ENCODE results near the gene MCC.

The MCC gene

GRCh38 chr5:113217619-113218184, 270.6 kb downstream of the MCC start:
- DNase-seq = no peak

DNA sequence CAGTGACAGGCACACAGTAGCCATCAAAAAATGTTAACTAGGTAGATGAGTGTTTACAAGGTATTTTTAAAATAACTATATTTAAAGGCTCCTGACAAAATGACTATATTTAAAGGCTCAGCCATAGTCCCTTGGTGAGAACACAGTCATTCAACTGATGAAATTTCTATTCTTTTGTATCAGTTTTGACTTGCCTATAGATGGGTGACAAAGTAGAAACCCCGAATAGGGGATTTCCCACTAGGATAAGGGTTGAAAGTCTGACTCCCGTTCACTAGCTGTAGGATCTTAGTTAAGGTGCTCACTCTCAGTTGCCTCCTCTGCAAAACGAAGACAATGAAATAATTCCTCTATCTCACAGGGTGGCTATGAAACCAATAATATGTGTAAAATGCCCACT, 271.7 kb downstream of the MCC start:
- no peak for DNase-seq

DNA sequence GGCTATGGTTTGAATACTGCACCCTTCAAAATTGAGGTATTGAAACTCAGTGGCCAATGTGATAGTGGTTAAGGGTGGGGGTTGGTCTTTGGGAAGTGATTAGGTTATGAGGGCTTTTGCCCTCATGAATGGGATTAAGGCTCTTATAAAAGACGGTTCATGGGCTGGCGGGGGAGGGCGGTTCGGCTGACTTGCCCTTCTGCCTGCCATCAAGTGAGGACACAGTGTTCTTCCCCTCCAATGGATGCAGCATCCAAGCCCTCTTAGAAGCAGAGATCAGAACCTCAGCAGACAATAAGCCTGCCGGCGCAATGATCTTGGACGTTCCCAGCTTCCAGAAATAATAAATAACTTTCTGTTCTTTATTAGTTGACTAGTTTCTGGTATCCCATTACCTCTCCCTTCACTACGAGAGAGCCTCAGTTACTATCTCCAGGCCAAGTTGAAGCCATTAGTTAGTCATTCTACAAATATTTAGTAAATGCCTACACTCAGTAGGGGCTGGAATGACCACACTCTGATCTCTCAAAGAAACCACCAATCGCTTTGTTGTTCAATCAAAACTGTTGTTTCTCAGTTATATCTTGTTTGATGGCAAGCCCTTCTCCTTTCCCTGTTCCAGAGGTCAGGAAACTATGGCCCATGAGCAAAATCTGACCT, 272.7 kb downstream of the MCC start:
- DNase-seq = no peak

- DNase-seq = no peak
Measured at GRCh38 chr5:113214606-113215323, 273.5 kb downstream of the MCC start.

DNA sequence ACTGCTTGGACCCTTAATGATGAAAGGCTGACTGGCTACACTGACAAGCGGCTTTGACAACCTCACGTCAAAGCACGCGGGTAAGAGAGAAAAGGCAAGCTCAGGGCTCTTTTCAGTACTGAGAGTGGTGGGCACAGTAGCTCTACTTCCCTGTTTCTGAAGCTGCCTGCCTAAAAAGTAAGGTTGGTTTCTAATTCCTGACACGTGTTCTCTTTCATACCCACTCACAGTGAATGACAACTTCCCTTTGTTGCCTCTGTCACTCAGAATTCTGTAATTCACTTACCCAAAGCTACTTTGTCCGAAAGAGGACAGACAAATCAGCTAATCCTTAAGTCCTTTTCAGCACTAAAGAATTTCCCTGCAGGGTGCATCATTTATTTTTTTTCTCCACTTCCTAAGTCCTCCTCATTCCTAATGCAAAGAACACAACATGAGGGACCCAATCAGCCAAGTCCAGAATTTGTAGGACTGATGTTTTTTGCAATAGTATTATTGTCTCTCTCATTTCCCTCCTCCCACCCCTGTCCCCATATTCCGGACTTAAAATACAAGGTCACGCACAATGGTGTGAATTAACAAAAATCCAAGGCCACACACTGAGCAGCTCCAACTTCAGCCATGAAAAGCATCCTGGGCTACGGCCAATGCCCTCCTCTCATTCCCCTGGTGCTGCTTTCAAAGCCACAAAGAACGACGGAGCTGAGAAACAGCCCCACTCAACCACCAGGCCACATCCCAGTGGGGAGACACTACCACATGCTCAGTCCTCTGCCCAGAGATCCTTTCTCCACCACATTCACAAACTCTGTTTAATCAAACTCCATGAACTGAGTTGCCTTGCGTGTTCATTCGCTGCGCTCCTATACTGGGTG, 274.5 kb downstream of the MCC start:
- no peak for DNase-seq

- DNase-seq = no peak
Measured at GRCh38 chr5:113212244-113212920, 275.9 kb downstream of the MCC start.

DNA sequence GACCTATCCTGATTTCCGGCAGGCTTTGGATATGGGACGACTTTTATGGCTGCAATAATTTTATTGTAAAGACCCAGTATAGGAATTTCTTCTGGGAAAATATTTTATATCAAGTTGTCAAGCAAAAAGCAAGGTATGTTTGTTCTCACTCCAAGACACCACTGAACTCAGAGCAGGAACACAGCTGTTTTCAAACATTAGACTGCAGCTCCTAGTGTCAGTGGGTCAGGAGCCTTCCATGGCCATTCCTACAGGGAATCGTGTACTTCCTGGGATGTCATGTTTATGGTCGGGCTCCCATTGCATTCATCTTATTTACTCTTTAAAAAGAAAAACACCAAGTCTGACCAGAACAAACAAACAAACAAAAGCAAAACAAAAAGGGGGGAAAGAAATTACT, 278.8 kb downstream of the MCC start:
- no peak for DNase-seq

- DNase-seq = no peak
Measured at GRCh38 chr5:113205807-113206206, 282.4 kb downstream of the MCC start.

GRCh38 chr5:113205323-113205722, 282.9 kb downstream of the MCC start:
- no peak for DNase-seq

DNA sequence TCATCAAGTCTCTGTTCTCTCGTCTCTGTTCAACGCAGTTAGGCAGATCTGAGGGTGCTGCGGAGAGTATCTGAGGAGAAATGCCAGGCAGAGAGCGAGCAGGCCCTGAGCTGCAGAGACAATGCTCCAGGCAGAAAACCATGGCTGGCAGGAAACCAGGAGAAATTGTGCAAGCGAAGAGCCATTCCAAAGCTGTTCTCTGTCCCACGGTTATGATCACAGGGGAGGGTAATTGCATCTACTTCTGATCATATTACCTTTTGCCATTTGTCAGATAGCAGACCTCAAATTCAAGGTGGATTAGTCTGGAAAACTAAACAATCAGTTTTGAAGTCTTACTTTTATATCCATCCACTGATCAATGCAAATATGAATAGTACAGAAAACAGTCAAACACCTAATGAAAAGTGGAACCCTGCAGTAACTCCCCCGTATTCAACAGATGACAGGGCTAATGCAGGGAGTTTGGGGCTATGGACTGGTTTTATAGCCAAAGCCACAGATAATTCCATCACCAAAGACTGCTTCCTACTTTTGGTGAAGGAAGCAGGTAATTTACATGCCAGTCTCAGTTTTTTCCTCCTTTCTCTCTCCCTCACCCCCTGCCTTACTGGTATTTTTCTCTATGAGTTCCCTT, 283.6 kb downstream of the MCC start:
- DNase-seq = no peak

DNA sequence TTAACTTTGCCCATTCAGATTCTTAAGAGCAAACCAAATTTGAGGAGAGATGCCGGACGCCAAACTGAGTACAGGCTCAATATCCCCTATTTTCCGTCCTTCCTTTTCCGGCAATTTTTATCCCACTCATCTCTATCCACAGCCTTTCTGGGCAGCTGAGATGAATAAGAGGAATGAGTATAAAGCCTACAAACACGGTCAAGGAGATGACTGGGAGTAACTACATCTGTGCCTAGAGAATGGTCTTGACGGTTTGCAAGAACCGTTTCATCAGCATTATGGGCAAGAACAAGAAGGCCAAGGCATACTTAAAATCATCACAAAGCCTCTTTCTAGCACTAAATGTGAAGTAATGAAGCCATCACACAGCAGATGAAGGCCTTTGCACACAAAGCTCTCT, 284.3 kb downstream of the MCC start:
- no peak for DNase-seq

DNA sequence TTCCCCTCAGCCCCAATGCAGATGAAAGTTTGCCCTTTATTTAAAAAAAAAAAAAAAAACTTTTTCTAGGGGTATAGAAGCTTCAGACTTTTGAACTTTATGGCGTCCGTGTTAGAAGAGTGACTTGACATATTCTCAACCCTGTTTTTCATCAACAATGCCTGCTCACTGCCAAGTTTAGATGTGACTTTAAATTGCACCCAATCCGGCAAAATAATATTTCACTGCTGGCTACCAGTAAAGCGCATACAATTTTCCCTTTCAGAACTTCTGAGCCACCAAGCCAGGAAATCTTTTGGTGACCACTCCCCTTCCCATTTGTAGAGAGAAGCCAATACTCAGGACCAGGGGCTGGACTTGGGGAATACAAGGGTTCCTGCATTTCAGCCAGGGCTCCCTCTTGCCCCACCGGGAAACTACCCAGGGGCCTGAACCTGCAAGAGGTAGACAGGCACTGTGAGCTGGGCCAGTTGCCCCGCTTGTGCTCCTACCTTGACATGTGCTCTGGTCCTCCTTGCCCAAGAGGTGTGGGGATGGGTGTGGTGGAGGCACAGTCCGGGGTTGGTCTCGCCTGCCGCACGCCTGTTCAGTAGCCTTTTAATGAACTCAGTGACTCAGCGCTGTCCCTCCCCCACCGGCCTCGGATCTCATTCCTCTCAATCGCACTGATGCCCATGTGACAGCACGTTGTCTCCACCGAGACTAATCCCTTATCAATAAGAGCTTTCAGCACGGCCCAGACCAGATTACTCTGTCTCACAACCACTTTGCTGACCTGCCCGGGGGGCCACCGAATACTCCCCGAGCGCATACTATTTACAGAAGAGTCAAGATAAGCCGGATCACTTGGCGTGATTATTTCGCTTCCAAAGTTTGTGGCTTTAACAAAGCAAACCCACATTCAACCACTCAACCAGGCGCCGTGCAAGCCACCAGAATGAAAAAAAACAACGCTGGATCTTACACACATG, 285.2 kb downstream of the MCC start:
- no peak for DNase-seq

DNA sequence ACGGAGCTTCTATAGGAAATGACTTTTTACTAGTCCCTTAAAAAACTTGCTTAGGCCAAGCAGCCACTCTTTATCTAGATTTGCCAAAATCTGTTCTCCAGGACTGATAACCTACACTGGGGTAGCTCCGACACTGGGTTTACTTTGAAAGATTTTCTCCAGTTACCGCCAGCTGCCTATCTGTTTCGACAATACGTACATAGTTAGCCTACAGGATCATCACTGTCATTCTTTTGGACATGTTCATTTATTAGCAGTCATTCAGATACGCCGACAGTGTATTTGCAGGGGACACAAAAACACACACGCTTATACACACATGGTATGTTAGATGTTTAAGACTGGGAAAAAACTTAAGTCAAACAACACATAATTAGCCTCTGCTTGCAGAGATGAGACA, 286.0 kb downstream of the MCC start:
- DNase-seq = no peak

GRCh38 chr5:113201715-113202114, 286.5 kb downstream of the MCC start:
- DNase-seq = no peak

DNA sequence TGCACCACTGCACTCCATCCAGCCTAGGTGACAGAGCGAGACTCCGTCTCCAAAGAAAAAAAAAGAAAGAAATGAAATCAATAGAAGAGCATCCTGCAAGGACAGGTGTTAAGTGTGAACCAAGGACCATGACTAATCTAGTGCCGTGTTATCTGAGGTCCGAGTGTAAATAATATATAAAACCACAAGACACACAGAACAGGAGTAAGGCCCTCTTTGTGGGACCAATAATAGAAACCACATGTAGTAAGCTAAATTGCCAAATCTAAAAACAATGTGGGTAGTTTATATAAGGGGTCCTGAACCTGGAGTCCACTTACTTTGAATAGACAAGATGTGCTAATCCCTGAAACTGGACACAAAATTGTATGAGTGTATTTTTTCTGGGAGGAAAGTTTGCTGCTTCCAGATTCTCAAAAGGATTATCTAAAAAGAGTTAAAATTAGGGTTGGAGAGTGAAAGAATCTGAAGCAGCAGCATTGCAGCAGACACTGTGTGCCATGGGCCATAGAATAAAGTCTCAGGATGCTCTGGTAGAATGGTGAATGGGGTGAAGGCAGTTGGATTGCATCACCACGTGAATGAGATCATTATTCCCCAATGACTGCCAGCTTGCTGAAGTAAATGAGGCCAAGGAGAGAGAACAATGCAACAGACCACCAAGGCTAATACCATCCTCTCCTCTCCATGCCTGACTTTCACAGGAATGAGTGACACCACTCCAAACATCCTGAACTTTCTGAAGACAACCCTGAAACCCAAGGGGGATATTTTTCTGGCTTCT, 288.9 kb downstream of the MCC start:
- DNase-seq = no peak

GRCh38 chr5:113197456-113198200, 290.6 kb downstream of the MCC start:
- no peak for DNase-seq

- no peak for DNase-seq
Measured at GRCh38 chr5:113195771-113196170, 292.5 kb downstream of the MCC start.

- DNase-seq = no peak
Measured at GRCh38 chr5:113195251-113195650, 293.0 kb downstream of the MCC start.

- no peak for DNase-seq
Measured at GRCh38 chr5:113194591-113194990, 293.7 kb downstream of the MCC start.

DNA sequence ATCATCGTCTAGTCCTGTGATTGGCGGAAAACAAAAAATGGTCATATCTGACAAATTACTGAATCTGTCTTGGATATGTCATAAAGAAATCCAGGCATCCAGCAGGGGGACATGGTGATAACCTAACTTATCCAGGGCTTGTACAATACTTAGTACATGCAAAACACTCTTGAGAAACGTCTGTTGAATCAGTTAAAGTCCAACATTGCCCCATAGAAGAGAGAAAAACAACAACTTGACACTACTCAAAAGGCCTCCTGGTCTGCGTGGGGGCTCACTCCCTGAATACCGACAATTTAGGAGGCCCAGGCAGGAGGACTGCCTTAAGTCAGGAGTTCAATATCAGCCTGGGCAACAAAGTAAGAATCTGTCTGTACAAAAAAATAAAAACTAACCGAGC, 294.1 kb downstream of the MCC start:
- DNase-seq = no peak

Measured in activated CD4-positive, alpha-beta T cell treated with anti-CD3 and anti-CD28 coated beads, Interleukin-2, Interleukin-6, amounts not matched to agents 100 ng/mL and 50 ng/mL, durations not matched to agents 16 hours and 8 hours (primary cell).